Ishikawa (cell line): ENCODE results near the gene LTBR.

Experiments used
- CEBPB ChIP-seq: IDR thresholded peaks from 2 replicates; pipeline ENCODE4 v1.6.1; 2012
- CREB1 ChIP-seq: IDR thresholded peaks from 2 replicates; pipeline ENCODE4 v1.6.1; 2012; ENCODE audit warnings: low read depth
- EGR1 ChIP-seq: IDR thresholded peaks from 2 replicates; pipeline ENCODE4 v1.6.1; 2012
- EP300 ChIP-seq: IDR thresholded peaks from 2 replicates; pipeline ENCODE4 v1.6.1; 2012; ENCODE audit warnings: borderline replicate concordance
- FOXM1 ChIP-seq: IDR thresholded peaks from 2 replicates; pipeline ENCODE4 v1.6.1; 2012; ENCODE audit warnings: low read depth, borderline replicate concordance
- NFIC ChIP-seq: IDR thresholded peaks from 2 replicates; pipeline ENCODE4 v1.6.1; 2012
- RAD21 ChIP-seq: IDR thresholded peaks from 2 replicates; pipeline ENCODE4 v1.6.1; 2012; ENCODE audit warnings: low read depth
- TAF1 ChIP-seq: IDR thresholded peaks from 2 replicates; pipeline ENCODE4 v1.6.1; 2012; ENCODE audit warnings: low read depth, mild to moderate bottlenecking
- TCF12 ChIP-seq: IDR thresholded peaks from 2 replicates; pipeline ENCODE4 v1.6.1; 2012; ENCODE audit warnings: low read depth
- TEAD4 ChIP-seq: IDR thresholded peaks from 2 replicates; pipeline ENCODE4 v1.6.1; 2012
- YY1 ChIP-seq: IDR thresholded peaks from 2 replicates; pipeline ENCODE4 v1.6.1; 2012; ENCODE audit warnings: low read depth
- ZBTB7A ChIP-seq: IDR thresholded peaks from 2 replicates; pipeline ENCODE4 v1.6.1; 2012; ENCODE audit warnings: low read depth
- TF ChIP-seq, protein P1 (sequence below): IDR thresholded peaks from 2 replicates; pipeline ENCODE4 v1.6.1; 2012
- TF ChIP-seq, protein P2 (sequence below): IDR thresholded peaks from 2 replicates; pipeline ENCODE4 v1.6.1; 2012
- TF ChIP-seq, protein P3 (sequence below): IDR thresholded peaks from 2 replicates; pipeline ENCODE4 v1.6.1; 2012; ENCODE audit warnings: low read depth, mild to moderate bottlenecking

LTBR gene

DNA sequence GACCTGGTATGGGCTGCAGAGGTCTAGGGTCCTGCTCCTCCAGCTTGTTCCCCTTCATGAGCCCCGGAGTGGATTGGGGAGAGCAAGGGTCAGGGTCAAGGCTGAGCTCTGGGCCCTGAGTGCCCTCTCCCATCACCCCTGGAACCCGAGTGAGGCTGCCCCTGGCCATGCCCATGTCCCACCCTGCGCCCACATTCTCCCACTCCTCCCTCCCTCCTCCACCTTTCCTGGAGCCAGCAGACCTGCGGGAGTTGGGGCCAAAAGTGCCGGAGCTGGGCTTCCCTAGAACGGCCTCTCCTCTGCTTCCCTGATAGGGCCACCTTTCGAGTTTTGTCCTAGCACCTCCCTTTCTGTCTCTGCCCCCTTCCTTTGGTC is 9.2 kb upstream of the LTBR start:
- TF ChIP-seq, protein P1, sequence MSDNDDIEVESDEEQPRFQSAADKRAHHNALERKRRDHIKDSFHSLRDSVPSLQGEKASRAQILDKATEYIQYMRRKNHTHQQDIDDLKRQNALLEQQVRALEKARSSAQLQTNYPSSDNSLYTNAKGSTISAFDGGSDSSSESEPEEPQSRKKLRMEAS, result no peak
- no peak for TF ChIP-seq TAF1
- TF ChIP-seq, protein P2, sequence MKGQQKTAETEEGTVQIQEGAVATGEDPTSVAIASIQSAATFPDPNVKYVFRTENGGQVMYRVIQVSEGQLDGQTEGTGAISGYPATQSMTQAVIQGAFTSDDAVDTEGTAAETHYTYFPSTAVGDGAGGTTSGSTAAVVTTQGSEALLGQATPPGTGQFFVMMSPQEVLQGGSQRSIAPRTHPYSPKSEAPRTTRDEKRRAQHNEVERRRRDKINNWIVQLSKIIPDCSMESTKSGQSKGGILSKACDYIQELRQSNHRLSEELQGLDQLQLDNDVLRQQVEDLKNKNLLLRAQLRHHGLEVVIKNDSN, result no peak
- no peak for TF ChIP-seq RAD21
- TF ChIP-seq TEAD4, result no peak
- TF ChIP-seq FOXM1, result no peak
- TF ChIP-seq CEBPB, result no peak
- TF ChIP-seq NFIC, result no peak
- TF ChIP-seq TCF12, result no peak
- TF ChIP-seq EP300, result no peak
- no peak for TF ChIP-seq ZBTB7A
- no peak for TF ChIP-seq CREB1
- no peak for TF ChIP-seq YY1
- TF ChIP-seq, protein P3, sequence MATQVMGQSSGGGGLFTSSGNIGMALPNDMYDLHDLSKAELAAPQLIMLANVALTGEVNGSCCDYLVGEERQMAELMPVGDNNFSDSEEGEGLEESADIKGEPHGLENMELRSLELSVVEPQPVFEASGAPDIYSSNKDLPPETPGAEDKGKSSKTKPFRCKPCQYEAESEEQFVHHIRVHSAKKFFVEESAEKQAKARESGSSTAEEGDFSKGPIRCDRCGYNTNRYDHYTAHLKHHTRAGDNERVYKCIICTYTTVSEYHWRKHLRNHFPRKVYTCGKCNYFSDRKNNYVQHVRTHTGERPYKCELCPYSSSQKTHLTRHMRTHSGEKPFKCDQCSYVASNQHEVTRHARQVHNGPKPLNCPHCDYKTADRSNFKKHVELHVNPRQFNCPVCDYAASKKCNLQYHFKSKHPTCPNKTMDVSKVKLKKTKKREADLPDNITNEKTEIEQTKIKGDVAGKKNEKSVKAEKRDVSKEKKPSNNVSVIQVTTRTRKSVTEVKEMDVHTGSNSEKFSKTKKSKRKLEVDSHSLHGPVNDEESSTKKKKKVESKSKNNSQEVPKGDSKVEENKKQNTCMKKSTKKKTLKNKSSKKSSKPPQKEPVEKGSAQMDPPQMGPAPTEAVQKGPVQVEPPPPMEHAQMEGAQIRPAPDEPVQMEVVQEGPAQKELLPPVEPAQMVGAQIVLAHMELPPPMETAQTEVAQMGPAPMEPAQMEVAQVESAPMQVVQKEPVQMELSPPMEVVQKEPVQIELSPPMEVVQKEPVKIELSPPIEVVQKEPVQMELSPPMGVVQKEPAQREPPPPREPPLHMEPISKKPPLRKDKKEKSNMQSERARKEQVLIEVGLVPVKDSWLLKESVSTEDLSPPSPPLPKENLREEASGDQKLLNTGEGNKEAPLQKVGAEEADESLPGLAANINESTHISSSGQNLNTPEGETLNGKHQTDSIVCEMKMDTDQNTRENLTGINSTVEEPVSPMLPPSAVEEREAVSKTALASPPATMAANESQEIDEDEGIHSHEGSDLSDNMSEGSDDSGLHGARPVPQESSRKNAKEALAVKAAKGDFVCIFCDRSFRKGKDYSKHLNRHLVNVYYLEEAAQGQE, result no peak
- TF ChIP-seq EGR1, result no peak

DNA sequence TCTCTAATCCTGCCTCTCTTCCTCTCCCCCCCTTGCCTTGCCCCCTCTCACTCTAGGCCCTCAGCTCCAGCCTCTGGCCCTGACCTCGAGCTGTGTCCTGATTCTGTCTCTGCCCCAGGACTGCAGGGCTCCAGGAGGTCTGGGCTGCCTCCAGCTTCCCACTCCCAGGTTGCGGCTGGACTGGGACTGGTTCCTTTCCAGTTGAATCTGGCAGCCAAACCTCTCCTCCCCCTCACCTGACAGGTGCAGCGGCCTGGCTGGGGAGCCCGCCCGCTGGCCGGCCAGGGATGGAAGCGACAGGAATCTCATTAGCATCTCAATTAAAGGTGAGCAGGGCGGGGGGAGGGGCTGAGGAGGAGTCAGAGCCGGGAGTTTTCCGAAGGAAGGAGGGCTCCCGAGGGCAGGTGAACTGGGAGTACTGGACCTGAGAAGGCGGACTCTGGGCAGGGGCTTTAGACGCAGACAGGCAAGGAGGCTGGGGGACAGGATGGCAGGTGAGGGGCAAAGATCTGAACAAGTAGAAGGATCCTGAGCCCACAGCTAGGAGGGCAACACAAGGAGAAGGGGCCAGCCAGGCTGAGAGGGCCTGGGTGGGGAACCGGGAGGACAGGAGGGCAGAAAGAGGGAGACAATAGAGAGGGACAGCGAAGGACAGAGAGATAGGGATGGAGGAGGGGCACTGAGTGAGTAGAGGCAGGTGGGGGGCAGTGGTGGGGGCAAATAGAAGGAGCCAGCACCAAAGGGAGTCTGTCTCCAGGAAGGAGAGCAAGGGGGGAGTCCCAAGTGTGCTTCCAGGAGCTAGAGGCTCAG is 8.5 kb upstream of the LTBR start, which contains the start of gene SCNN1A:
TSS of gene SCNN1A (minus strand) at position 295 of the 810 bp plus-strand sequence. CDS start 780 bp downstream, outside the sequence.
- TF ChIP-seq, protein P3, result no peak
- TF ChIP-seq YY1 (peak; percentile 64; the same call in 1 of the 2 replicates), FOXM1 (peak; percentile 79), CREB1 (no peak), TAF1 (peak; percentile 62), EP300 (peak; percentile 85), NFIC (peak; percentile 87), ZBTB7A (peak; percentile 47; the same call in 1 of the 2 replicates), RAD21 (peak; percentile 14; the same call in 1 of the 2 replicates), TEAD4 (peak; percentile 83), CEBPB (no peak), TCF12 (peak; percentile 96), EGR1 (peak; percentile 34)
- TF ChIP-seq, protein P2, result peak; percentile 40
- TF ChIP-seq, protein P1, result peak; percentile 66

DNA sequence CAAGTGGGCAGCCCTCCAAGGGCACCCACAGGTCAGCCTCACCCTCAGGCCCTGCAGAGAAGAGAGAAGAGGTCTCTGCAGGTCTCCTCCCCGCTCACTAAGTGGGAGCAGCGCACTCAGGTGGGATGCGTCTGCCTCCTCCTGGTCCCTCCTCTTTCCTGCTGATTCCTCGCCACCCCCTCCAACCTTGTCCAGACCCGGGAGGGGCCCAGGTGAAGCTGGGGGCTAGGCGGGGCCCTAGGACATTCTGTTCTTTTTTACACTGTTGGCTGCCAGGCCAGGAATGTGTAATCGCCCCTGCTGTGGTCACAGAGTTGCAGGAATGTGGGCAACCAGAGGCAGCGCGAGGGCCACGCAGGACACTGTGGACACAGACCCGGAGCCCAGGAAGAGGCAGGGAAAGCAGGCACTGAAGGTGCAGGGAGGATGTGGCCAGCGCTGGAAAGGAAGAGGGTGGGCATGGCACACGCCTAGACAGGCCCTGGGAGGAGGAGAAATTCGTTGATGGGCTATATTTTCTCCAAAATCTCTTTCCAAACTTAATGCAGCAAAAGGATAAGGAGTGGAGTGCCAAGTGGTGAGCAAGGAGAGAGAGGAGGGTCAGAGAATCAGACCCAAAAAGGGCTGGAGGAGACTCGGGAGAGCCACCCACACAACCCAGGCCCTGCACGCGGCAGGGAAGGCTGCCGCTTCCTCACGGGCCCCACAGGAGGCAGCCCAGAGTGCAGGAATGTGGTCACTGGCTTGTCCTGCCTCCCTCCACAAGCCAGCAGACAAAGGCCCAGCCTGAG is 7.7 kb upstream of the LTBR start:
- TF ChIP-seq TAF1, result peak; percentile 52; the same call in 1 of the 2 replicates
- TF ChIP-seq CEBPB, result peak; percentile 53; the same call in 1 of the 2 replicates
- peak; percentile 86; the same call in 1 of the 2 replicates for TF ChIP-seq EP300
- TF ChIP-seq, protein P1, result peak; percentile 87
- TF ChIP-seq TEAD4, result peak; percentile 98
- TF ChIP-seq FOXM1, result peak; percentile 77
- TF ChIP-seq TCF12, result peak; percentile 92
- TF ChIP-seq, protein P2, result peak; percentile 5; the same call in 1 of the 2 replicates
- TF ChIP-seq, protein P3, result no peak
- TF ChIP-seq YY1, result no peak
- peak; percentile 83 for TF ChIP-seq EGR1
- peak; percentile 42 for TF ChIP-seq RAD21
- peak; percentile 91 for TF ChIP-seq ZBTB7A
- no peak for TF ChIP-seq CREB1
- peak; percentile 88 for TF ChIP-seq NFIC
